Neuronal stem cell (in vitro differentiated cells): ENCODE data around the gene DSTYK.

Experiments used
- DNase-seq: peaks from one replicate; pipeline ENCODE4 v3.0.0-alpha.2; 2013; ENCODE audit warnings: low spot score
- H2AFZ ChIP-seq: one replicate; pipeline ENCODE4 v1.6.1; 2013; ENCODE audit warnings: mild to moderate bottlenecking, low read length, inconsistent platforms
- H2AK5ac ChIP-seq: 2 replicates; pipeline ENCODE4 v1.6.1; 2013; ENCODE audit warnings: low read depth, mild to moderate bottlenecking, inconsistent platforms, low read length, moderate library complexity, mixed read lengths
- H2BK120ac ChIP-seq: 2 replicates; pipeline ENCODE4 v1.6.1; 2013; ENCODE audit warnings: low read depth, mild to moderate bottlenecking, inconsistent platforms, low read length, moderate library complexity, mixed read lengths
- H2BK12ac ChIP-seq: one replicate; pipeline ENCODE4 v1.6.1; 2013; ENCODE audit warnings: low read length, inconsistent platforms
- H2BK15ac ChIP-seq: 2 replicates; pipeline ENCODE4 v1.6.1; 2013; ENCODE audit warnings: mild to moderate bottlenecking, low read length, inconsistent platforms, mixed read lengths
- H2BK5ac ChIP-seq: one replicate; pipeline ENCODE4 v1.6.1; 2013; ENCODE audit warnings: inconsistent platforms, mild to moderate bottlenecking, low read length, moderate library complexity
- H3K14ac ChIP-seq: one replicate; pipeline ENCODE4 v1.6.1; 2013; ENCODE audit warnings: low read length, inconsistent platforms
- H3K18ac ChIP-seq: 2 replicates; pipeline ENCODE4 v1.6.1; 2013; ENCODE audit warnings: low read length, inconsistent platforms
- H3K23ac ChIP-seq: 2 replicates; pipeline ENCODE4 v1.6.1; 2013; ENCODE audit warnings: low read depth, mild to moderate bottlenecking, mixed read lengths, low read length, inconsistent platforms; ENCODE audit not compliant: poor library complexity
- H3K27ac ChIP-seq: replicated peaks from 3 replicates; pipeline ENCODE4 v1.5.1; 2013; ENCODE audit warnings: low read length, inconsistent platforms
- H3K27me3 ChIP-seq, 3 experiments: 2 replicates each; pipeline ENCODE4 v1.6.1; 2013; ENCODE audit warnings: low read length in 3 of 3, mild to moderate bottlenecking in 2 of 3, inconsistent platforms in 1 of 3, low read depth in 1 of 3, mixed read lengths in 1 of 3, moderate library complexity in 1 of 3; ENCODE audit not compliant: control insufficient read depth in 3 of 3, insufficient read depth in 3 of 3
- H3K36me3 ChIP-seq, 2 donors: replicated peaks in 1 of 2; 2 replicates each; pipeline ENCODE4 v1.6.1; 2013; ENCODE audit warnings: low read length in 2 of 2; ENCODE audit not compliant: control insufficient read depth in 2 of 2, insufficient read depth in 2 of 2
- H3K4ac ChIP-seq: 2 replicates; pipeline ENCODE4 v1.6.1; 2013; ENCODE audit warnings: inconsistent platforms, mild to moderate bottlenecking, low read length, moderate library complexity
- H3K4me1 ChIP-seq, 2 donors: 1 replicate in 1 of 2; 2 replicates in 1 of 2; pipeline ENCODE4 v1.6.1; 2013; ENCODE audit warnings: low read length in 2 of 2, low read depth in 1 of 2; ENCODE audit not compliant: control insufficient read depth in 2 of 2, insufficient read depth in 1 of 2
- H3K4me2 ChIP-seq: one replicate; pipeline ENCODE4 v1.6.1; 2013; ENCODE audit warnings: mild to moderate bottlenecking, low read length, inconsistent platforms; ENCODE audit not compliant: insufficient read depth, poor library complexity, severe bottlenecking
- H3K4me3 ChIP-seq, 2 donors: 2 replicates each; pipeline ENCODE4 v1.5.1; 2013; ENCODE audit warnings: low read length in 2 of 2, mild to moderate bottlenecking in 2 of 2, inconsistent platforms in 1 of 2, moderate library complexity in 1 of 2
- H3K79me1 ChIP-seq: one replicate; pipeline ENCODE4 v1.6.1; 2013; ENCODE audit warnings: low read depth, mild to moderate bottlenecking, inconsistent platforms, low read length, moderate library complexity
- H3K9ac ChIP-seq: one replicate; pipeline ENCODE4 v1.6.1; 2013; ENCODE audit warnings: mild to moderate bottlenecking, low read depth, low read length, inconsistent platforms; ENCODE audit not compliant: poor library complexity
- H3K9me3 ChIP-seq, 2 donors: replicated peaks in 1 of 2; 2 replicates each; pipeline versions ENCODE3 to v1.6.1; 2013; ENCODE audit warnings: low read length in 2 of 2, mild to moderate bottlenecking in 2 of 2, inconsistent platforms in 1 of 2, low read depth in 1 of 2, mixed read lengths in 1 of 2, moderate library complexity in 1 of 2; ENCODE audit not compliant: control insufficient read depth in 2 of 2, insufficient read depth in 1 of 2
- H4K8ac ChIP-seq: one replicate; pipeline ENCODE4 v1.6.1; 2013; ENCODE audit warnings: low read depth, mild to moderate bottlenecking, inconsistent platforms, low read length, moderate library complexity
- H4K91ac ChIP-seq: one replicate; pipeline ENCODE4 v1.6.1; 2013; ENCODE audit warnings: low read length, low read depth, mild to moderate bottlenecking, inconsistent platforms; ENCODE audit not compliant: poor library complexity
- WGBS, 2 donors: extraction: QIAGEN DNeasy Blood & Tissue Kit; methylation state at CpG; one replicate each; pipeline ENCODE4 v1.1.7; 2013; ENCODE audit warnings: missing lambda C conversion rate in 2 of 2, mixed read lengths in 1 of 2; ENCODE audit not compliant: insufficient read length in 2 of 2, insufficient replicate concordance in 1 of 2; ENCODE audit errors: extremely low coverage in 2 of 2; 5-methylcytosine and 5-hydroxymethylcytosine counted together

DSTYK gene

GRCh38 chr1:205227584-205228013, 16.1 kb upstream of the DSTYK start, which contains the start of gene TMCC2:
TMCC2 (plus strand) TSS chr1:205227946; CDS start chr1:205228565, 619 bp downstream.
- peak within 1 kb of the TSS; percentile 83 for H3K9ac ChIP-seq
- H3K4me3 ChIP-seq: peak within 1 kb of the TSS; percentile 69 to 93
- WGBS, 2 donors: no CpG with 5 or more reads among the region's 44 CpGs

GRCh38 chr1:205226868-205227583, 15.5 kb upstream of the DSTYK start:
- Histone ChIP-seq H4K91ac (no peak overlapping the region), H3K27ac (peak overlapping the region; percentile 20), H2AK5ac (no peak overlapping the region), H3K79me1 (no peaks in the 10 kb centered on the region), H2BK120ac (no peak overlapping the region), H3K9ac (no peak overlapping the region), H3K27me3 (peaks cover 0 to 42% (median 0%) of the 10 kb centered on the region in 3 experiments), H4K8ac (no peak overlapping the region), H2BK5ac (no peak overlapping the region), H3K4me2 (peak overlapping the region; percentile 77), H2BK15ac (no peak overlapping the region), H2AFZ (peak overlapping the region; percentile 95), H3K14ac (no peak overlapping the region), H3K18ac (no peak overlapping the region), H3K23ac (no peak overlapping the region), H3K9me3 (no peaks in the 10 kb centered on the region), H2BK12ac (no peak overlapping the region), H3K36me3 (peaks cover 0 to 4% of the 10 kb centered on the region in 2 donors), H3K4me1 (peaks cover 13 to 19% of the 10 kb centered on the region in 2 donors), H3K4ac (no peak overlapping the region), H3K4me3 (peak overlapping the region; percentile 69 to 73)
- DNase-seq: no peak
- no CpG with 5 or more reads among the region's 8 CpGs for WGBS, 2 donors

More at GRCh38 chr1:205227584-205228013, 16.1 kb upstream of the DSTYK start, which contains the start of gene TMCC2:
- H2BK12ac ChIP-seq: peak within 1 kb of the TSS; percentile 18
- no peak within 1 kb of the TSS for H3K4ac ChIP-seq
- H3K9me3 ChIP-seq: no peaks in the 10 kb centered on the region
- no peak within 1 kb of the TSS for H2BK120ac ChIP-seq
- no peak within 1 kb of the TSS for H3K23ac ChIP-seq
- no peak within 1 kb of the TSS for H4K8ac ChIP-seq
- peaks cover 0 to 41% (median 0%) of the 10 kb centered on the region in 3 experiments for H3K27me3 ChIP-seq
- peak within 1 kb of the TSS; percentile 95 for H2AFZ ChIP-seq
- H3K36me3 ChIP-seq: peaks cover 0 to 4% of the 10 kb centered on the region in 2 donors
- H2AK5ac ChIP-seq: peak within 1 kb of the TSS; percentile 37
- peak within 1 kb of the TSS; percentile 32 for H3K14ac ChIP-seq
- peak within 1 kb of the TSS; percentile 10 for H2BK5ac ChIP-seq
- H3K4me2 ChIP-seq: peak within 1 kb of the TSS; percentile 97
- no peak within 1 kb of the TSS for H4K91ac ChIP-seq
- H2BK15ac ChIP-seq: no peak within 1 kb of the TSS
- peak within 1 kb of the TSS; percentile 20 for H3K27ac ChIP-seq
- DNase-seq: peak; percentile 96
- peak within 1 kb of the TSS; percentile 73 for H3K18ac ChIP-seq
- peaks cover 13 to 19% of the 10 kb centered on the region in 2 donors for H3K4me1 ChIP-seq
- H3K79me1 ChIP-seq: peaks cover 2% of the 10 kb centered on the region

- Histone ChIP-seq H3K18ac (no peak overlapping the region), H2BK12ac (no peak overlapping the region), H3K79me1 (no peaks in the 10 kb centered on the region), H2BK15ac (no peak overlapping the region), H4K91ac (no peak overlapping the region), H3K4me3 (no peak overlapping the region), H3K36me3 (peaks cover 0 to 4% of the 10 kb centered on the region in 2 donors), H4K8ac (no peak overlapping the region), H3K4ac (no peak overlapping the region), H3K27me3 (peaks cover 0 to 49% (median 0%) of the 10 kb centered on the region in 3 experiments), H3K14ac (no peak overlapping the region), H2BK120ac (no peak overlapping the region), H2BK5ac (no peak overlapping the region), H3K4me2 (no peak overlapping the region), H2AK5ac (no peak overlapping the region), H3K4me1 (peaks cover 13 to 19% of the 10 kb centered on the region in 2 donors), H3K27ac (no peak overlapping the region), H3K23ac (no peak overlapping the region), H3K9ac (no peak overlapping the region), H2AFZ (peak overlapping the region; percentile 95), H3K9me3 (no peaks in the 10 kb centered on the region)
- DNase-seq: no peak
- no CpG with 5 or more reads among the region's 11 CpGs for WGBS, 2 donors
Measured at GRCh38 chr1:205225901-205226765, 14.6 kb upstream of the DSTYK start.

- Histone ChIP-seq H3K9ac (no peak overlapping the region), H2AK5ac (no peak overlapping the region), H3K18ac (no peak overlapping the region), H2BK5ac (no peak overlapping the region), H2BK120ac (no peak overlapping the region), H2AFZ (no peak overlapping the region), H3K79me1 (no peaks in the 10 kb centered on the region), H3K4me3 (no peak overlapping the region), H2BK12ac (no peak overlapping the region), H3K4me2 (no peak overlapping the region), H2BK15ac (no peak overlapping the region), H3K27ac (no peak overlapping the region), H4K91ac (no peak overlapping the region), H3K36me3 (no peaks in the 10 kb centered on the region), H3K4me1 (peaks cover 11 to 19% of the 10 kb centered on the region in 2 donors), H3K27me3 (peaks cover 0 to 49% (median 0%) of the 10 kb centered on the region in 3 experiments), H4K8ac (no peak overlapping the region), H3K14ac (no peak overlapping the region), H3K9me3 (no peaks in the 10 kb centered on the region), H3K4ac (no peak overlapping the region), H3K23ac (no peak overlapping the region)
- DNase-seq: no peak
Measured at GRCh38 chr1:205224736-205225135, 13.2 kb upstream of the DSTYK start.
